GM21825 (cell line): Measurements from ENCODE around the gene MAN1A1.
A peak's percentile ranks its signal among the peaks of the same experiment; 100 is the strongest.

Experiments
- ATAC-seq: cut with Tn5 transposase; IDR thresholded peaks from one replicate; pipeline ENCODE4 v1.9.1; 2021; ENCODE audit warnings: mild to moderate bottlenecking, moderate library complexity; ENCODE audit not compliant: unreplicated experiment

Gene MAN1A1

GRCh38 chr6:119346936-119347335 is 2.6 kb downstream of the MAN1A1 start:
- no peak for ATAC-seq

DNA sequence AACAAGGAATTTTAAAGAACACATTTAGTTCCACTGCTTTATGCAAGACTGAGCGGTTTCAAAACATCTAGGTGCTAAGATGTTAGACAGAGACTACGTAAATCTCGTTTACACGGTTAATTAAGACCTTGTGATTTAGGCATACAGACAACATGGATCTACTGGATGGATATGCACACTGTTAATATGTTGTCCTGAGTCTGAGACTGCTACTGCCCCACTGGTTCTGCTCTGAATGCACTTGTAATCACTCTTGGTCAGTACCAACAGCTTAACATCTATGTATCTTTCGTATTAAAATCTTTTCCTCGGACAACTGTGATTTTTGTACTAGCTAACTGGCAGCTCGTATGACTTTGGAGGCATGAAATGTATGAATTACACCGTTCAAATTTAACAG is 3.1 kb downstream of the MAN1A1 start:
- ATAC-seq = no peak

- no peak for ATAC-seq
These were observed 4.4 kb downstream of the MAN1A1 start for GRCh38 chr6:119345114-119345513.

DNA sequence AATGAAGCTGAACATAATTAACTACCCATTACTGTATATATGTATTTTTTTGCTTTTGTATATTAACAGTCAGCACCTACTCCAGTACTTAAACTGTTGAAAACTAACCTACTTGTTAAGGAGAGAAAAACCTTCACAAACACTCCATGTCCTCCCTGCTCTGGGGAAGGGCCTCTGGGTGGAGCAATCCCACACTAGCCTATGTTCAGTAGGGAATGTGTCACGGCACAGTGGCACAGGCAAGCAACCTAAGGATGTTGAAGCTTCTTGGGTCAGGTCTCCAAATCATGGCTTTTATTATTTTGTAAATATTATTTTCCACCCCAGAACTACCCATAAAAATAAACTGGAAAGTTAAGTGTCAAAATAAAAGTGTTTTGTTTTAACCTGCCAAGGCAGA is 5.3 kb downstream of the MAN1A1 start:
- ATAC-seq = no peak

- no peak for ATAC-seq
These were observed 5.9 kb downstream of the MAN1A1 start for GRCh38 chr6:119343573-119344146.

DNA sequence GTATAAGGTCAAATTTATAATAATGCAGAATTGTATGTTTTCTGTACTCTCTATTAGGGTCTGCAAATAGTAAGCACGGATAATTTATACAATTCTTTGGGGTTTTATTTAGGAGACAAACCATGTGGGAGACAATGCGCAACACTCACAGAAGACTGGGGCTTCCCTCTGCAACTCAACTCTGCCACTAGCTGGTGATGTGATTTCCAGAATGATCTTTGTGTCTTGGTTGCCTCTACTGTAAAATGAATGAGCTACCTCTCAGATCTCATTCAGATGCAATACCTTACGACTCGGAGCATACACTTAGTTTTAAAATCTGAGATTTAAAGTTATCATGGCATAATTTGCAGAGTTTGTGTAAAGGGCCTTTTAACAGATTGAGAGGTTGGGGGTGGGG is 6.4 kb downstream of the MAN1A1 start:
- ATAC-seq = no peak

DNA sequence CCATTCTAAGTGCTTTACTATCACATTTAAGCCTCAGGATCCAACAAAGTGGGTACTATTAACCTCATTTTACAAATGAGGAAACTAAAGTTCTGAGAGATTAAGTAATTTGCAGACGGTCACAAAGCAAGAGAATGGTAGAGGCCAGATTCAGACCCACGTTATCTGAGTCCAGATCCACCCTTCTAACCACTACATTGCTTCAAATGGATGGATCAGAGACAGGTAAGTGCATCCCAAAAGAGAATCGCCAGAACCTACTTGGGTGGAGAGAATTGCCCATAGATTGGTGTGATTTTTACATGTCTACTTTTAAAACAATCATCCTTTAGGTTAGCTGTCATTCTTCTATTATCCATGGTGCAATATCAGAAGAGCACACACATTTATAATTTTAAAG is 7.1 kb downstream of the MAN1A1 start:
- no peak for ATAC-seq

GRCh38 chr6:119340796-119341487 is 8.6 kb downstream of the MAN1A1 start:
- no peak for ATAC-seq

- no peak for ATAC-seq
These were observed 9.6 kb downstream of the MAN1A1 start for GRCh38 chr6:119339941-119340456.

DNA sequence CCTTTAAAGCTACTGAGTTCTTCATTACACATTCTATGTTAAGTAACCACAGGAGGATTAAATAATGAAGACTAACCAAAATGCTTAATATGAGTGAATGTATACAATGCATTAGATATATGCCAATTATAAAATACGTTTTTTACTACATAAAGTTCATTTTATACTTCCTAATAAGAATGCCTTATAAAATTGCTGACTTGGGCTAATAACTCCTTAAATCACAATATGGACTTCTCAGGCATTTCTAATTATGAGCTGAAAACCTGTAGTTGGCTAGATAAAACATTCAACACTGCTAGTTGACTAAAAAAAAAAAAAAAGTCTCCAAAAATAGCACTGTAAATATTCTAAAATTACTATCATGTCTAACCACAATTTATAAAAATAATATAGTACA is 11.8 kb downstream of the MAN1A1 start:
- no peak for ATAC-seq

GRCh38 chr6:119337252-119337651 is 12.3 kb downstream of the MAN1A1 start:
- ATAC-seq = no peak

DNA sequence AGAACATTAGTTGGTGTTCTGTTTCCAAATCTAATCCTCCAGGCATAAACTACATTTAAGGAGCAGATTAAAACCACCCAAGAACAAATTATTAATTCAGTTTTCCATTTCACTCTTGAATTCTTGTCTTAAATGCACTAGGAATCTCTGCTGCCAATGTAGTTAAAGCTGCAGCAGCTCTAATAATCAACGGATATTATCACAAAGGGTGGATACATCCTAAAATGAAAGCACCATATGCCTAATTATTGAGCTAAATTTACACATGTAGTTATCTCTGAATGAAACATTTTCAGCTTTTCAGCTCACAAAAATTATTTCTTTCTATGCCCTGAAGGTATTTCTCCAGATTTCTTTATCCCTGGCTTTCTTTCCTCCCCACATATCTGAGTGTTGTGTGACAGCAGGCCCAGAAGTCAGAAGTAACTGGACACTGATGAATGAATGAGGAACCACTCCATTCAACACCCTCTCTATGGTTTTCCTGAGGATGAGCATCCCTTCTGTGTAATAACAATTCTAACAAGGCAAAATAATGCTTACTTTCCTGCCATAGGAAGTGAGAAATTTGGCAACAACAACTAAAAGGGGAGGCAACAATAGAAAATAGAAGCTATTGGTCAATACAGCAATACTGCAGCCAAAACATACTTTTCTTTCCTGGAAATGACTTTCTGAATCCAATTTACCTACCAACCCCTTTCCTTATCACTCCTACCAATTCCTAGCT is 14.9 kb downstream of the MAN1A1 start:
- no peak for ATAC-seq

GRCh38 chr6:119333707-119334295 is 15.8 kb downstream of the MAN1A1 start:
- no peak for ATAC-seq

DNA sequence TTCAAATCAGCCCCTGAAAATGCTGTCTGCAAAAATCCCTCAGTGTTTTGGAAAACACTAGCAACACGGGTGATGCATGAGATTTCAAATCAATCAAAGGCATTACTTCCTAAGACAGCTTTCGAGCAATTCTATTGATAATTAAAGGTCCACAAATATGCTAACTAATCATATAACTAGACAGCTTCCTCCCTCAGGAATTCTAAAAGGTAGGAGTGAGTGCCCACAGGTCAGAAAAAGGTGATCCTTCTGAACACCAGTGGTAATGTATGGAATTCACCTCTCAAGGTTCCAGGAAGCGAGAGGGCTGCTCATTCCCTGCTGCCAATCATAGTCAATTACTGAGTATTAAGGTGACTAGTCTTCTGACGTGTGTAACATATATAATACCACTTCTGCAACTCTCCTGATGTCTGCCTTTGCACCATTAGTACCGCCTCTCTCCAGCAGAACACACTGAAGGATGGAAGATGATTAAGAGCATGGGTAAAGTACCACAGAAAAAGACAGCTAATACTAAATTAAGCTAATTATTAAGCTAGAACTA is 16.4 kb downstream of the MAN1A1 start:
- ATAC-seq = no peak

- ATAC-seq = peak; percentile 38
These were observed 17.8 kb downstream of the MAN1A1 start for GRCh38 chr6:119331663-119332286.

- no peak for ATAC-seq
These were observed 18.9 kb downstream of the MAN1A1 start for GRCh38 chr6:119330520-119331113.

GRCh38 chr6:119329794-119330180 is 19.8 kb downstream of the MAN1A1 start:
- no peak for ATAC-seq

GRCh38 chr6:119328892-119329793 is 20.4 kb downstream of the MAN1A1 start:
- ATAC-seq = no peak

DNA sequence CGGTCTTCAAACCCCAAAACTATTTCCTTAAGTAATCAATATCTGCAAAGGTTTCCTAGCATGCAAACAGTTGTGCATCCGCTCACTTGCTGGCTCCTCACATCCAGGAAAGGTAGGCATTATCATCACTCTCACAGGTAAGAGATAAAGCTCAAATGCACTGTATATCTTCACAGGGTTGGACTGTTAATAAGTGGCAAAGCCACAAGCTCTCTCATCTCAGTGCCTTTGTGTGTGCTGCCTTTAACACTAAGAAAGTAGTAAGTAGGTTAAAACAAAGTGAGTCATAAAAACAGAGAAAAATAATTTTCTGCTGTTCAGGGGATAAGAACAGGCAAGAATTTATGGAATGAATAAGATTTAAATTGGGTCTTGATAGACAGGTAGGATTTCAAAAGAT is 21.3 kb downstream of the MAN1A1 start:
- ATAC-seq = no peak

DNA sequence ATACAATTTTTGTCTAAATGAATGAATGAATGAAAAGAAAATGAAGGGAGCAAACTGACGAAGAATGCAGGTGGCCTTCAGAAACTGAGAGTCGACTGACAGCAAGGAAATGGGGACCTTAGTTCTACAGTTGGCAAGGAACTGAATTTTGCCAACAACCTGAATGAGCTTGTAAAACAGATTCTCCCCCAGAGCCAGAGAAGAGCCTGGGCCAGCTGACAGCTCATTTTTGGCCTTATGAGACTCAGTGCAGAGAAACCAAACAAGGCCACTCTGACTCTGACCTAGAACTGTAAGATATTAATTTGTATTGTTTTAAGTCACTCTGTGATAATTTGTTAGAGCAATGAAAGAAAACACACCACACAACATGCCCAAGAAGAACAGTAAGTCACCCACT is 21.8 kb downstream of the MAN1A1 start:
- no peak for ATAC-seq
